GM21360 (cell line): ENCODE data around the gene LRPAP1.
A peak's percentile ranks its signal among the peaks of the same experiment; 100 is the strongest.
"Not testable (repeated sequence)": the region's sequence is repeated elsewhere in the genome, so short reads cannot be mapped to it uniquely, and the experiment has no call there.

Source experiments
- ATAC-seq: cut with Tn5 transposase; IDR thresholded peaks from one replicate; pipeline ENCODE4 v1.9.1; 2021; ENCODE audit warnings: mild to moderate bottlenecking, moderate library complexity; ENCODE audit not compliant: unreplicated experiment

Gene LRPAP1

GRCh38 chr4:3531879-3532750 lies at the start of gene LRPAP1:
TSS of gene LRPAP1 (minus strand) at chr4:3532422. CDS start at chr4:3532412, 10 bp downstream.
- ATAC-seq: peak; percentile 80

- not testable (repeated sequence) for ATAC-seq
Measured at GRCh38 chr4:3581334-3582090, 49.3 kb upstream of the LRPAP1 start.

- not testable (repeated sequence) for ATAC-seq
Measured at GRCh38 chr4:3580859-3581258, 48.6 kb upstream of the LRPAP1 start.

- not testable (repeated sequence) for ATAC-seq
Measured at GRCh38 chr4:3578527-3579144, 46.4 kb upstream of the LRPAP1 start.

- ATAC-seq: not testable (repeated sequence)
Measured at GRCh38 chr4:3578052-3578451, 45.8 kb upstream of the LRPAP1 start.

- not testable (repeated sequence) for ATAC-seq
Measured at GRCh38 chr4:3577208-3577892, 45.1 kb upstream of the LRPAP1 start.

GRCh38 chr4:3576533-3577207 lies 44.4 kb upstream of the LRPAP1 start:
- not testable (repeated sequence) for ATAC-seq

GRCh38 chr4:3575426-3576369 lies 43.5 kb upstream of the LRPAP1 start:
- not testable (repeated sequence) for ATAC-seq

GRCh38 chr4:3574865-3575264 lies 42.6 kb upstream of the LRPAP1 start:
- not testable (repeated sequence) for ATAC-seq

GRCh38 chr4:3574346-3574745 lies 42.1 kb upstream of the LRPAP1 start:
- ATAC-seq: not testable (repeated sequence)

- no peak for ATAC-seq
Measured at GRCh38 chr4:3573131-3573530, 40.9 kb upstream of the LRPAP1 start.

GRCh38 chr4:3572363-3572762 lies 40.1 kb upstream of the LRPAP1 start:
- ATAC-seq: no peak

- ATAC-seq: no peak
Measured at GRCh38 chr4:3571921-3572320, 39.7 kb upstream of the LRPAP1 start.

- not testable (repeated sequence) for ATAC-seq
Measured at GRCh38 chr4:3570923-3571322, 38.7 kb upstream of the LRPAP1 start.

GRCh38 chr4:3569611-3570010 lies 37.4 kb upstream of the LRPAP1 start:
- not testable (repeated sequence) for ATAC-seq

GRCh38 chr4:3566701-3567100 lies 34.5 kb upstream of the LRPAP1 start:
- not testable (repeated sequence) for ATAC-seq

GRCh38 chr4:3566301-3566700 lies 34.1 kb upstream of the LRPAP1 start:
- ATAC-seq: not testable (repeated sequence)

GRCh38 chr4:3564948-3565347 lies 32.7 kb upstream of the LRPAP1 start:
- not testable (repeated sequence) for ATAC-seq

GRCh38 chr4:3563403-3563802 lies 31.2 kb upstream of the LRPAP1 start:
- ATAC-seq: no peak
